ENCODE results near the gene RPL5. TPM values are rescaled to one million over a fixed set of nuclear protein-coding genes. Genes with fewer than 3 reads are reported as not detected.

The RPL5 gene
- total RNA-seq, 2 donors from 2014 or later, result 792 to 927 TPM

DNA sequence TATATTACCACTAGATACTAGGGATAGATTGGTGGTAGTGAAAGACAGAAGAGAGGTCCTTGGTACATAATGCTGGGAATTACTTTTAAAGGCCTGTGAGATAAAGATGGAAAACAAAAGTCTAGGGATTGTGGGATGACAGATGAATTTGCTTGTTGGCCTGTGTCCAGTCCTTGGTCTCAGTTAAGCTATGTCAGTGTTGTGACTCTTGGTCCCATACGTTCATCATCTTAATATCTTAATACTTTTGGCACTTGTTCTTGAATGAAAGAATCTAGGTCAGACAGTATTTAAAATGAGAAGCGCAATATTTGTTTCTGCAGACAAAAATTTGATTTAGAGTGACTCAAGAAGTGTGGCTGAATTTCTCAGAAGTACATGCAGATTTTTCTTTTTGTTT lies 7.6 kb downstream of the RPL5 start:
- DNase-seq (ENCODE audit: low spot score) (no peak), ATAC-seq (ENCODE audit: insufficient number of reproducible peaks, low FRiP score, low read depth) (no peak)
- Histone ChIP-seq H3K27me3 (replicated peaks; ENCODE audit: insufficient read depth) (no peaks in the 10 kb centered on the region), H3K4me1 (ENCODE audit: control insufficient read depth in 1 of 2, low read depth in 2 of 2) (peaks cover 0 to 61% of the 10 kb centered on the region in 2 donors), H3K9me3 (no peaks in the 10 kb centered on the region), H3K36me3 (peaks cover 16% of the 10 kb centered on the region), H3K4me3 (no peak overlapping the region), H3K27ac (peak overlapping the region in 1 of 2 donors; percentile 16)
- TF ChIP-seq, protein P1, sequence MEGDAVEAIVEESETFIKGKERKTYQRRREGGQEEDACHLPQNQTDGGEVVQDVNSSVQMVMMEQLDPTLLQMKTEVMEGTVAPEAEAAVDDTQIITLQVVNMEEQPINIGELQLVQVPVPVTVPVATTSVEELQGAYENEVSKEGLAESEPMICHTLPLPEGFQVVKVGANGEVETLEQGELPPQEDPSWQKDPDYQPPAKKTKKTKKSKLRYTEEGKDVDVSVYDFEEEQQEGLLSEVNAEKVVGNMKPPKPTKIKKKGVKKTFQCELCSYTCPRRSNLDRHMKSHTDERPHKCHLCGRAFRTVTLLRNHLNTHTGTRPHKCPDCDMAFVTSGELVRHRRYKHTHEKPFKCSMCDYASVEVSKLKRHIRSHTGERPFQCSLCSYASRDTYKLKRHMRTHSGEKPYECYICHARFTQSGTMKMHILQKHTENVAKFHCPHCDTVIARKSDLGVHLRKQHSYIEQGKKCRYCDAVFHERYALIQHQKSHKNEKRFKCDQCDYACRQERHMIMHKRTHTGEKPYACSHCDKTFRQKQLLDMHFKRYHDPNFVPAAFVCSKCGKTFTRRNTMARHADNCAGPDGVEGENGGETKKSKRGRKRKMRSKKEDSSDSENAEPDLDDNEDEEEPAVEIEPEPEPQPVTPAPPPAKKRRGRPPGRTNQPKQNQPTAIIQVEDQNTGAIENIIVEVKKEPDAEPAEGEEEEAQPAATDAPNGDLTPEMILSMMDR (IDR thresholded peaks at IDR 0.05), result no peak

DNA sequence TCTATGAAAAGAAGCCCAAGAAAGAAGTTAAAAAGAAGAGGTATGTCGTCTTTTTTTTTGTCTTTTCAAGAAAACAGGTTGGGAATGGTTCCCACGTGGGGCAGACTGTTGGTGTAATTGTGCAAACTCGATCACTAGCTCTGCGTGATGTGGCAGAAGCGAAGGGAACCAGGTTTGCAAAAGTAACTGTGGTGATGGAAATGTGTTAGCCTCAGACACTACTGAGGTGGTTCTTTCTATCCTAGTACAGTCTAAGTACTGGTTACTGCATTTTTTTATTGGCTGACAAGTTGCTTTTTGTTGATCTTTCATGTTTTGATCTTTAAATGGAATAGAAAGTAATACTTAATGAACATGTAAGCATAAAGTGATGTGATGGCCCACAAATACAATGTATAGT lies 8.8 kb downstream of the RPL5 start:
- no peaks in the 10 kb centered on the region for H3K9me3 ChIP-seq
- TF ChIP-seq, protein P1 (IDR thresholded peaks at IDR 0.05), result no peak
- H3K27ac ChIP-seq, result no peak overlapping the region
- DNase-seq (ENCODE audit: low spot score), result no peak
- peaks cover 0 to 49% of the 10 kb centered on the region in 2 donors for H3K4me1 ChIP-seq (ENCODE audit: control insufficient read depth in 1 of 2, low read depth in 2 of 2)
- H3K27me3 ChIP-seq (replicated peaks; ENCODE audit: insufficient read depth), result no peaks in the 10 kb centered on the region
- peaks cover 16% of the 10 kb centered on the region for H3K36me3 ChIP-seq
- ATAC-seq (ENCODE audit: insufficient number of reproducible peaks, low FRiP score, low read depth), result no peak
- H3K4me3 ChIP-seq, result no peak overlapping the region

DNA sequence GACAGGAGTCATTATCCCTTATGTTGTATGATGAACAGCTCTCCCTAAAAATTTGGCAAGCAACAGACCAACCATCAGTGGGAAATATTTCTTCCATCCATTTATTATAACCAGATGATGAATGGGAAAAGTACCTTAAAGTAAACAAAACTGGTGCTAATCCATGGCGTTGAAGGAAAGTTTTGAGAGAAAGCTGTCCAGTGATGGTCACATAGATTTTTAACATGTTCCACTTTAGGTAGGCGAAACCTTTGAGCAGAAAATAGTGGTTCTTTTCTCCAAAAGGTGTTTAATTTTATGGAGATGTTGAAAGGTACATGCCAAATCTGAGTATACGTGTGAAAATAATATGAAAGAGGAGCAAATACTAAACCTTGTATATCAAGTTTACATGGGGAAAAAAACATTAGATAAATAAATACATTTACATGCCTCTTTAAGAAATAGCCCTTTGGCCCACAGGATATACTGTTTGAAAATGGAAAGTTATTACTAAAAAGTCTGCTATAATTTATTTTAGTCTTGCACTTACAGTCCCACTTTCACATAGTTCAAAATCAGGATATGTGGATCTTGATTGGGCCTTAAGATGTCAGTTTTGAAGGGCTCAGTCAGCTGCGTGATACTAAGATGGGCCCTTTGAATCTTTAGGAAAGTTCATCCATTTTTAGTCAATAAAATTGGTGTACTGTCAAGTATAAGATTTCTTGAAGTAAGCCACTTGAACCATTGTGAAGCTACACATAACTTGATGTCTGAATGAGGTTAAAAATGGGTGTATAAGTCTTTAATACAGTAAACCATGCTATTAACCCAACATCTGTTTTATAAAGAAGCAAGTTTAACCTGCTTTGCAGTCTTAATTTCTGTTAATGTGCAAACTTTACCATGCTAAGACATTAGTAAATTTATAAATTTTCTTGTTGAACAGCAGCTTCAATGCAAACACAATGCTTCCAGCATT lies 10.5 kb downstream of the RPL5 start:
- DNase-seq (ENCODE audit: low spot score) (no peak), ATAC-seq (ENCODE audit: insufficient number of reproducible peaks, low FRiP score, low read depth) (no peak)
- H3K9me3 ChIP-seq, result no peaks in the 10 kb centered on the region
- no peak overlapping the region for H3K4me3 ChIP-seq
- peaks cover 0 to 32% of the 10 kb centered on the region in 2 donors for H3K4me1 ChIP-seq (ENCODE audit: control insufficient read depth in 1 of 2, low read depth in 2 of 2)
- H3K27ac ChIP-seq, result no peak overlapping the region
- TF ChIP-seq, protein P1 (IDR thresholded peaks at IDR 0.05), result no peak
- peaks cover 14% of the 10 kb centered on the region for H3K36me3 ChIP-seq
- no peaks in the 10 kb centered on the region for H3K27me3 ChIP-seq (replicated peaks; ENCODE audit: insufficient read depth)

DNA sequence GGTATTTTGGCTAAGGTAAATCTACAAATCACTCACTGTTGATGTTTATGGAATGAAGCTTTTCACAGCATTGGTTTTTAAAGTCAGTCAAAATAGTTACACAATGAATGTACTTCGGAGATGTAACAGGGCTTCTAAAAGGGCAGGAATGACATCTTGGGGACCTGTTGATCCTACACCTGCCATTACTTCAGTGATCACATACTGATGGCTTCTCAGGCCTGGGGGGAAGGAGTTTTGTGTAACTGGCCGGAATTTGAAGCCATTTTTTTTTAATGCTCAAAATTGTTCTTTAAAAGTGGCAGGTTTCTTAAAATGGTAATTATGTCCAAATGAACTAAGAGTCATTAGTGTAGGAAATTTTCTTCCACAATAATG lies 11.2 kb downstream of the RPL5 start:
- Histone ChIP-seq H3K27ac (no peak overlapping the region), H3K27me3 (replicated peaks; ENCODE audit: insufficient read depth) (no peaks in the 10 kb centered on the region), H3K9me3 (no peaks in the 10 kb centered on the region), H3K4me3 (no peak overlapping the region), H3K4me1 (ENCODE audit: control insufficient read depth in 1 of 2, low read depth in 2 of 2) (peaks cover 0 to 26% of the 10 kb centered on the region in 2 donors), H3K36me3 (peaks cover 12% of the 10 kb centered on the region)
- TF ChIP-seq, protein P1 (IDR thresholded peaks at IDR 0.05), result no peak
- no peak for DNase-seq (ENCODE audit: low spot score)
- ATAC-seq (ENCODE audit: insufficient number of reproducible peaks, low FRiP score, low read depth), result no peak

DNA sequence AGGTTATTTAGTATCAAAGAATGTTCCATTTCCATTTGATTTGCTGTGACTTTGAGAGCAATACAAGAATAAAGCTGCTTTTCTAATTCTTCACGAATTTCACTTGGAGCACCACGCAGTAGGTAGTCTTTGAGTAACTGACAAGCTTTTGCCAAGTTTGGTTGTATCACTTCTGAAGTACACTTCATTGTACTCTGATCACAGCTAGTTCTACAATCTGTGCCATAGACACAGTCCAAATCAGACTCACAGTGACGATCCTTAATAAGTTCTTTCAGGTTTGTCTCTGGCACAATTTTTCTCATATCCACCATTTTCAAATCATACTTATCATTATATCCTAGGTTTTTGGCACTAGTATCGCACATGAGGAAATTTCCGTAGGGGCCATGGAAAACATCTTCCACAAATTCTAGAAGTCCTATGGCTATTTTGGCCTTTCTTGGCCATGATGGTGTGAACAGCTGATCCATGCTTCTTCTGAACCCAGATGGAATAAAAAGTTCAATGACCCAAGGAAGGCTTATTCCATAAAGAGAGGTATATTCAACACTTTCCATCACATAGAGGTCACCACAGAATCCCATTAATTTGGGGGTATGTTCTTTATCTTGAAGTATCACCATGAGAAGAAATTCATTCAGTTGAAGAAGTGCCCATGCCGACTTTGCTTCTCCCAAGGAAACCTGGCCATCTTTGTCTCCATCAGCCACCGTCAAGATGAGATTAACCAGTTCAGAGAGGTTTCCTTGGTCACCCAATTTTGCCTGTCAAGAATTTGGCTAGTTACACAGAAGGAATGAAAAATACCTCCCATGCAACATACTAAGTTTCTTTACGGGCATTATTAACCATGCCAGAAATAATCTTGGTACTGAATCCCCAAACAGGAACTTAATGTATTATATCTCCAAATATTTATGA lies 11.9 kb downstream of the RPL5 start:
- H3K4me3 ChIP-seq, result no peak overlapping the region
- TF ChIP-seq, protein P1 (IDR thresholded peaks at IDR 0.05), result no peak
- H3K27me3 ChIP-seq (replicated peaks; ENCODE audit: insufficient read depth), result no peaks in the 10 kb centered on the region
- no peaks in the 10 kb centered on the region for H3K9me3 ChIP-seq
- DNase-seq (ENCODE audit: low spot score) (no peak), ATAC-seq (ENCODE audit: insufficient number of reproducible peaks, low FRiP score, low read depth) (no peak)
- H3K27ac ChIP-seq, result no peak overlapping the region
- peaks cover 0 to 20% of the 10 kb centered on the region in 2 donors for H3K4me1 ChIP-seq (ENCODE audit: control insufficient read depth in 1 of 2, low read depth in 2 of 2)
- H3K36me3 ChIP-seq, result peaks cover 15% of the 10 kb centered on the region

Measured in thoracic aorta (tissue), 2 donors.